Activated CD4-positive, alpha-beta T cell treated with anti-CD3 and anti-CD28 coated beads, Interleukin-2, Interleukin-6, amounts not matched to agents 100 ng/mL and 50 ng/mL, durations not matched to agents 16 hours and 8 hours (primary cell): ENCODE data around the gene TMEM167B.
A peak's percentile ranks its signal among the peaks of the same experiment; 100 is the strongest.

Experiments used
- DNase-seq: peaks from one replicate; pipeline ENCODE4 v3.0.0-alpha.2; 2020

The TMEM167B gene

DNA sequence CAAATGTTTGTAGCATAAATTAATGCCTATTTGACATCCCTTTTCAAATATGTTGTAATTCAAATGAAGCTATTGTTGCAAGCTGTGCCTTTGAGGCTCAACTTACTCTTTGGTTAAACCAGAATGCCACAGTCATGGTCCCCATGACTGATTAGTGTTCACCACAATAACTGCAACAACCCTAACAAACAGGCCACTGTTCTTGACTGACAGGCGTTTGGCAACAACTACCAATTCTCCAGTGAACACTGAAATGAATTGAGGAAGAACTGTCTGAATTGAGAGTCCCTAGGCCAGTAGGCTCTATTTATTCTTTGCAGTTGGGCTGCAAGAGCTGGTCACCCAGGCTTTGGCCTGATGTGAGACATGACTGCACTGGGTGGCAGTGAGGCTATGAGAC, 6.6 kb upstream of the TMEM167B start:
- DNase-seq: no peak

- DNase-seq: no peak
Measured at GRCh38 chr1:109084563-109085517, 5.7 kb upstream of the TMEM167B start.

- DNase-seq: peak; percentile 58
Measured at GRCh38 chr1:109089242-109090015, 1.1 kb upstream of the TMEM167B start.

DNA sequence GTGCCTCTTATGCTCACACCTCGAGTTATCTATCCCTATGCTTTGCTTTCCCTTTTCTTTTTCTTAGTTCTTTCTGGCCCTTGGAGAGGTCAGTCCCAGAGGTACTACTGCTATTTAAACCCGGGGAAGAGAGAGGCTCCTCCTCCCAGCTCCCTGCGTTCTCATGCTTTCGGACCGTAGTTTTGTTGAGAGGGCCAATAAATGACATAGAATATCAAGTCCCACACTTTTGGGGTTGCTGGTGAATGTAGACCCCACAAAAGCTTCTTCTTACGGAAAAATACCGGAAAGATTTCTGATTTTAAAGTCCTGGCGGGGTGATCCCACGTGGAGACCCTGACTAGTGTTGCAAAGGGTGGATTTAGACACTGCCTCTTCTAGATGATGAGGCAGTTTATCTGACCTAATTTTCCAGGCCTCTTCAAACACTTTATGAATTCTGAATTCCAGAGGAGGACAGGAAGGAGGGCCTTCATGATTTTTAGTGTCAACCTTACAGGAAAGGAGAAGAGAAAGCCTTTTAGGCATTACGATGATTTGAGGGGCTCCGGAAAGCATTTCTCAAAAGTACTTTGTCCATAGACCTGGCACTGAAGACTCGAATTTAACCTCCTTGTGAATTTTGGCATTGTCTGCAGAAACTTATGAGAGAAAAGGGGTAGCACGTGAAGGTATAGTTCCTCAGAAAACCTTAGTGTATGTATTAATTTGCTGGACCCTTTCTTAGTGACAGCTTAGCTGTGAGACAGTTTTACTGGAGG, 694 bp downstream of the TMEM167B start:
- DNase-seq: peak; percentile 53

DNA sequence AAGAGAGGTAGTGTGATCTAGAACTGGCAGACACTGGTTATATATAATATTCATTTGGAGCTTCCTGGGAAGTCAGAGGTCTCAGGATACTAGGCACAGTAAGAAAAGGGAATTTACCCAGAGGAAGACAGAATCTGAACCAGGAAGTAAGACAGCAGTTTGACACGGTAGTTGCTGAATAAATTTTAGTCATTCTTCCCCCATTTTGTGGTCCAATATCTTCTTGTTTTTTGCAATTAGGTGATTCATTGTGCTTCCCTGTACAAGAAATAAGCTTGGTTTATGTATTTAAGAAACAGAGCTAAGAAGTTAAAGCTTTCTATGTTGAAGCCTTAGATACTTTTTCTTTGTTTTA, 1.3 kb downstream of the TMEM167B start:
- DNase-seq: peak; percentile 49

- DNase-seq: no peak
Measured at GRCh38 chr1:109094377-109094803, 3.8 kb downstream of the TMEM167B start.

- no peak for DNase-seq
Measured at GRCh38 chr1:109094871-109095270, 4.3 kb downstream of the TMEM167B start.

DNA sequence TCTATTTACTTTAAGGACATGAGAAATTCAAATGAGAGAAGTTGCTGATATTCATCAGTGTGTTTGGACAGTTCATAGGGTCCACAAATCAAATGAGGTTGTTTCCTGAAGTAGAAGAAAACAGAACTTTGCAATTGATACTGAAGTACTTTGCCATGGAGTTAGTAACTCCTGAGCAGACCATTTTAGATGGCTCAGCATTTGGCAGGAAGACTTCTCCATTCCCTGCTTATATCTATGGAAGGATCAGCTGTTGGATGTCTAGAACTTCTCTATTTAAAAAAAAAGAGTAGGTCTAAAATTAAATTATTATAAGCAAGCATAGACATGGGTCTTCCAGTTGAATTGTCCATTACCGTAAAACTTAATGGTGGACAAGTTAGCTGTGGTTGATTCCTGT, 5.1 kb downstream of the TMEM167B start:
- DNase-seq: no peak

DNA sequence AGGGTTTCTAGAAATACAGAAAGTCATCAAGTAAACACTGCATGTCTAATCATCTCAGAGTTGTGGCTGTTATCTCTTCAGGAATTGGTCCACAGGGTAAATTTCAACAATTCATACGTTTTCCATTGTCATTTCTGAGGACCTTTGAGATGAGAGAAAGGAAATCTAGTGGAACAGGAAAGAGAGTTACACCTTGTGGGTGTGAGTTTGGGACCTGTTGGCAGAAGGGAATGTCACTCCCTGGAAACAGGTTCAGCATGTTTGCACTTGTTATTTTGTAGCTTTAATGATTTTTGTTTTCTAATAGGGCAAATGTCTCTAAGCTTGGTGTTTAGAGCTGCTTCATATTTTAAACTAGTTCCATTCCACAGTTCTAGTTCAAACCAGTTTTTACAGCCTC, 5.6 kb downstream of the TMEM167B start:
- DNase-seq: no peak

DNA sequence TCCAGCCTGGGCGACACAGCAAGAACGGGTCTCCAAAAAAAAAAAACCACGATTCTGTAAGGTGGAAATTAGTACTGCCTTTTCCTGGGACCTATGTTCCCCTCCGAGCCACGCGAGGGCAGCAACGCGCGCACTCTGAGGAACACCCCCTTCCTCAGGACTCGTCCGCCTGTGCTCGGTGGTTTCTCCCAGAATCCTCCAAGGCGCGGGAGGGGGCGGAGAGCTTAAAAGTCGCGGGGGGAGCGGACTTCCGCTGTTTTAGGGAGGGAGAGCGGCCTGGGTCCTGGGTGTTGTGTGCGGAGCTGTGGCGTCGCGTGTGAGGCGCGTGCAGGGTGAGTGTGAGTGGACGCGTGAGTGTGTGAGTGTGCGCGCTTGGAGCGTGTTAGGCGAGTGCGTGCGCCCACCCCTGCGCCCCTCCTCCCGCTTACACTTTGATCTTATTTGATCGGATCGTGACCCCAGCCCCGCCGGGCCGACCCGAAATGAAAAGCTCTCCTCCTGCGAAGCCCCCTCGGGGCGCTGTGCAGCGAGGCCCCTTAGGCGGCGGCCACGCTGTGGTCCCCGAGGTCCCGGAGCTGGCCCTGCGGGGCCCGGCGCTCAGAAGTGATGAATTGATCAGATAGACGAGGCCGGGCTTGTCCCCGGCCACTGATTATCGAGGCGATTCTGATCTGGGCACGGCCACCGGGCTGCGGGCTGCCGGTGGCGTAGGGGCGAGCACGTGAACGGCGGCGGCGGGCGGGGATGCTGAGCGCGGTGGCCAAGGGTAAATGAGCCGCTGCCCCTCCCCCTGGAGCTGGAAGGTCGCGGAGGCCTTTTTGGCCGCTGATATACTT, 9.6 kb downstream of the TMEM167B start:
- DNase-seq: peak; percentile 99

GRCh38 chr1:109104364-109105151, 14.0 kb downstream of the TMEM167B start:
- DNase-seq: no peak

- no peak for DNase-seq
Measured at GRCh38 chr1:109105881-109106280, 15.3 kb downstream of the TMEM167B start.

DNA sequence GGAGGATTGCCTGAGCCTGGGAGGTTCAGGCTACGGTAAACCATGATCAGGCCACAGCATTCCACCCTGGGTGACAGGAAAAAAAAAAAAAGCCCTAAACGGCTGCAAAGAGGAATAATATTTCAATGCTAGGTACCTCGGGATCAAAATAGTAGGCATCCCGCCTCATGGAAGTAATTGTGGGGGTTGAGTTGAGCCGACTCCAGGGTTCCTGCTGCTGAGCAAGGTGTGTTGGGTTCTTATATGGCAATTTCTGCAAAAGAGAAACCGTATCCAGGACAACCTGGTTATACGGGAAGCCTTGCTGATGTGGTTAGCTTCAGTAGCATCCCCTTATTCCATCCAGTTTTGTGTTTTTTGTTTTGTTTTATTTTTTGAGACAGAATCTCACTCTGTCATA, 17.2 kb downstream of the TMEM167B start:
- DNase-seq: no peak

DNA sequence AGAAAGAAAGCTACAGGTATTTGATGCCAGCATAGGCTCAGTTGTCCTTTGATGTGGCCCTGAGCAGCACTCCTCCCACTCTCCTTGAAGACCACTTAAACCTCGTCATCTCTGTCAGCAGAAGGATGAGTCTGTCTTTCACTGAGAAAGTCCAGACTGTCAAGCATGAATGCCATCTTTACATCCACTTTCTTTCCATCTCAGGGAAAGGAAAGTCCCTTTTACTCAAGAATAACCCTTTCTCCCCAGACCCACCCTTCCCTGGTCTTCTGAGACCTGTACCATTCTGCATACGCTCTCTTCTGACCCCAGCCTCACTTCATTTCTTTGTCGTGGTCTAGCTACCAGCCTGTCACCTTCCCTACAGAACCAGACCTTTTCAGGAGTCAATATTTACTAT, 19.3 kb downstream of the TMEM167B start:
- no peak for DNase-seq

DNA sequence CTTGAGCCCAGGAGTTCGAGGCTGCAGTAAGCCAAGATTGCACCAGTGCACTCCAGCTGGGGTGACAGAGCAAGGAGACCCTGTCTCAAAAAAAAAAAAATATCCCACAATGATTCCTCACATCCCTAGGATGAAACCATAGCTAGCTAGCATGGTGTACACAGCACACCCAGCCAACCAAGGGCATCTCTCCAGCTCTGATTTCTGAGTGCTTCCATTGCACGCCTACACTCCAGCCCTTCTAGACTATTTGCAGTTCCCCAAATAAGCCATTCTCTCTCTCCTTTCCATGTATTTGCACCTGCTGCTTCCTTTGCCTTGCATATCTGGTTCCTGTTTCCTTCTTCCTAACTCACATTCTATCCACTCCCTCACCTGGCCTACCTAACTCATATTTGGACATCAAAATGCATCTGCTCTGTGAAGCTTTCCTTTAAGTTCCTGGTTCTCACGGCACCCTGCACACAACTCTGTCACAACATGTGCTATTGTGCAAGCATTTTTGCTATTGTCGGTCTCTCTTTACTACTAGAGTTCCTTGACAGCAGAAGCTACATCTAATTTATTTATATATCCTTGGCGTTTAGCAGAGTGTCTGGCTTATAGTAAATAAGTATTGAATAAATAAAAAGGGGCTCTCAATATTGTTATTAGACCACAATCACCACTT, 21.0 kb downstream of the TMEM167B start:
- no peak for DNase-seq

- no peak for DNase-seq
Measured at GRCh38 chr1:109112056-109112651, 21.6 kb downstream of the TMEM167B start.

DNA sequence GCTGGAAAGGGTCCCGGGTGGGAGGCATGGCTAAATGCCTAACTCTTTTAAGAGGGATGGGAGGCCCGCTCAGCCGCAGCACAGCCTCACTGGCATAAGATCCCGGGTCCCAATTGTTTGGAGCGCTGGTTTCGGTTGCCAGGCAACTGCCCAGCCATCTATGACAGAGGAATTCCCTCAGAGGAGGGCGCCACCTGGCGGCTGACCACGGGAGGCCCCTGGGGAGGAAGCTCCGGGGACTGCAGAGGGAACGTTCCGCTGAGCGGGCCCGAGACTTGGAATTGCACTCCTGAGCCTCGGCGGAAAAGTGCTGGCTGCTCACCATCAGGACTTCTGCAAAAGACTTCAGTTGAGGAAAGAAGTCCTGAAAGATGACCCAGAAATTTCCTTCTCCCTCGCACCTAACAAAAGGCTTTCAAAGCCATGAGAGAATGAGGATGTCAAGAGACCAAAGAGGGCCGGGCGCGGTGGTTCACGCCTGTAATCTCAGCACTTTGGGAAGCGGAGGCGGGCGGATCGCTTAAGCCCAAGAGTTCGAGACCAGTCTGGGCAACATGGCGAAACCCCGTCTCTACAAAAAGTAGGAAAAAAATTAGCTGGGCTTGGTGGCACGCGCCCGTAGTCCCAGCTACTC, 22.2 kb downstream of the TMEM167B start:
- DNase-seq: peak; percentile 93

GRCh38 chr1:109113590-109114341, 23.2 kb downstream of the TMEM167B start, which contains the start of gene ELAPOR1:
Gene ELAPOR1 (plus strand): TSS chr1:109114115. CDS start chr1:109114184, 69 bp downstream.
- DNase-seq: peak; percentile 82

DNA sequence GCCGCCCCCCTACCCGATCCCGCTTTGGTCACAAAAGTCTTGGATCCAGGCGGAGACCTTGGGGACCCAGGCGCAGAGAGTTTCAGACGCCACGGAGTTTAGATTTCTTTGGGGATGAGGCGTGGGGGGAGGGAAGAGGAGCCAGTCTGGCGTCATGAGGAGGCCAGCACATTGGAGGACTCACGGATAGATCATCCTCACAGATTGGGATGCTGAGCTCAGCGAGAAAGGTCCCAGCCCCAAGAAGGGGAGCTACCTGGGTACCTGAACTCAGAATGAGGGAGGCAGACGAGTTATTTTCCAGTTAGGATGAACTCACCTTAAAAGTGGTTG, 23.7 kb downstream of the TMEM167B start:
- no peak for DNase-seq
